Breast epithelium (tissue), 4 donors: ENCODE measurements around the gene SGSM2. TPM values are rescaled to one million over a fixed set of nuclear protein-coding genes. Genes with fewer than 3 reads are reported as not detected.

ENCODE experiments used
- DNase-seq, 2 donors: peaks; one replicate each; pipeline ENCODE4 v3.0.0-alpha.2; 2019; ENCODE audit warnings: low spot score in 2 of 2
- H3K27ac ChIP-seq, 2 donors: fragments of 200-600 bp; sonication (generic) in 1 of 2; one replicate each; pipeline ENCODE4 v1.5.1; 2016 to 2019; ENCODE audit warnings: mild to moderate bottlenecking in 1 of 2
- H3K27me3 ChIP-seq, 2 donors: fragments of 200-600 bp; sonication (generic) in 1 of 2; one replicate each; pipeline versions ENCODE4 v1.5.1 to v1.6.0; 2017 to 2019; ENCODE audit warnings: control low read depth in 1 of 2, mild to moderate bottlenecking in 1 of 2
- H3K36me3 ChIP-seq: fragments of 200-600 bp; one replicate; pipeline ENCODE4 v1.5.1; 2019
- H3K4me1 ChIP-seq, 2 donors: fragments of 200-600 bp; sonication (generic); one replicate each; pipeline ENCODE4 v1.5.1; 2016 to 2019; ENCODE audit warnings: control low read depth in 1 of 2
- H3K4me3 ChIP-seq, 3 donors: fragments of 200-600 bp; sonication (generic); 1 replicate in 2 of 3; 2 replicates in 1 of 3; pipeline ENCODE4 v1.5.1; 2016 to 2019; ENCODE audit warnings: mild to moderate bottlenecking in 3 of 3, moderate library complexity in 2 of 3
- H3K9me3 ChIP-seq, 2 donors: fragments of 200-600 bp; sonication (generic) in 1 of 2; one replicate each; pipeline ENCODE4 v1.5.1; 2016 to 2019; ENCODE audit warnings: control low read depth in 1 of 2
- POLR2A ChIP-seq: fragments of 450-650 bp; IDR thresholded peaks from one replicate; pipeline ENCODE4 v1.6.1; 2016; ENCODE audit warnings: antibody characterized with exemption, mild to moderate bottlenecking, moderate library complexity
- POLR2AphosphoS5 ChIP-seq, 3 donors: sonication (generic); formaldehyde crosslinking; IDR thresholded peaks; one replicate each; pipeline ENCODE4 v1.6.1; 2017; ENCODE audit warnings: antibody characterized with exemption in 3 of 3
- intact Hi-C: fragments of 100-400 bp; cut with DNase I; formaldehyde crosslinking; loops from one replicate; pipeline ENCODE4 v1.15.1; 2023; ENCODE audit warnings: low total_unique reads
- total RNA-seq, 3 donors: library from RNA; depleted of rRNA; stranded (reverse); fragments of >200 nt; gene quantifications; one replicate each; pipeline ENCODE4 v1.1.0, GENCODE V29; 2016
- TF ChIP-seq, protein P1 (sequence below), 3 donors: fragments of 450-650 bp; IDR thresholded peaks; one replicate each; pipeline ENCODE4 v1.5.1; 2016 to 2017; ENCODE audit warnings: antibody characterized with exemption in 3 of 3, mild to moderate bottlenecking in 3 of 3, moderate library complexity in 3 of 3

The SGSM2 gene
- total RNA-seq, 3 donors from 2014 or later = 27.8 to 125 (median 85.5) TPM

DNA sequence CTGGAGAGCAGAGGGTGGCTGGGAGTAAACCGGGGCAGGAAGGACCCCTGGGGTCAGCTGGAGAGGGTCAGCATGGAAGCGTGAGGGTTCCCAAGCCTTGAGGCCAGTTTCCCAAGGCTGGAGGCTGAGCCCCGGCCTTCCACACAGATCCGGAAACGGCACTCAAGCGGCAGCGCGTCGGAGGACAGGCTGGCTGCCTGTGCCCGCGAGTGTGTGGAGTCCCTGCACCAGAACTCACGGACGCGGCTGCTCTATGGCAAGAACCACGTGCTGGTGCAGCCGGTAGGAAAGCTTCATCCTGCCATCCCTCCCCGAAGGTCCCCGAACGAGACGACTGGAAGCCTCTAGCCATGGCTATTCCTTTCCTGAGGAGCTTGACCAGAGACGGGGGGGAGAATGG is 26.0 kb downstream of the SGSM2 start:
- no peak for DNase-seq
- H3K4me3 ChIP-seq = no peak overlapping the region
- no peaks in the 10 kb centered on the region for H3K27me3 ChIP-seq
- no peaks in the 10 kb centered on the region for H3K4me1 ChIP-seq
- intact Hi-C loops = no loop called here
- TF ChIP-seq POLR2A (no peak), POLR2AphosphoS5 (IDR thresholded peaks at IDR 0.05) (no peak)
- TF ChIP-seq, protein P1, sequence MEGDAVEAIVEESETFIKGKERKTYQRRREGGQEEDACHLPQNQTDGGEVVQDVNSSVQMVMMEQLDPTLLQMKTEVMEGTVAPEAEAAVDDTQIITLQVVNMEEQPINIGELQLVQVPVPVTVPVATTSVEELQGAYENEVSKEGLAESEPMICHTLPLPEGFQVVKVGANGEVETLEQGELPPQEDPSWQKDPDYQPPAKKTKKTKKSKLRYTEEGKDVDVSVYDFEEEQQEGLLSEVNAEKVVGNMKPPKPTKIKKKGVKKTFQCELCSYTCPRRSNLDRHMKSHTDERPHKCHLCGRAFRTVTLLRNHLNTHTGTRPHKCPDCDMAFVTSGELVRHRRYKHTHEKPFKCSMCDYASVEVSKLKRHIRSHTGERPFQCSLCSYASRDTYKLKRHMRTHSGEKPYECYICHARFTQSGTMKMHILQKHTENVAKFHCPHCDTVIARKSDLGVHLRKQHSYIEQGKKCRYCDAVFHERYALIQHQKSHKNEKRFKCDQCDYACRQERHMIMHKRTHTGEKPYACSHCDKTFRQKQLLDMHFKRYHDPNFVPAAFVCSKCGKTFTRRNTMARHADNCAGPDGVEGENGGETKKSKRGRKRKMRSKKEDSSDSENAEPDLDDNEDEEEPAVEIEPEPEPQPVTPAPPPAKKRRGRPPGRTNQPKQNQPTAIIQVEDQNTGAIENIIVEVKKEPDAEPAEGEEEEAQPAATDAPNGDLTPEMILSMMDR (IDR thresholded peaks at IDR 0.05) = no peak
- H3K9me3 ChIP-seq = no peaks in the 10 kb centered on the region
- peak overlapping the region in 1 of 2 donors; percentile 13 for H3K27ac ChIP-seq
- H3K36me3 ChIP-seq = no peaks in the 10 kb centered on the region

- no peaks in the 10 kb centered on the region for H3K27me3 ChIP-seq
- H3K4me1 ChIP-seq = no peaks in the 10 kb centered on the region
- H3K4me3 ChIP-seq = no peak overlapping the region
- H3K36me3 ChIP-seq = no peaks in the 10 kb centered on the region
- TF ChIP-seq POLR2A (no peak), POLR2AphosphoS5 (IDR thresholded peaks at IDR 0.05) (no peak)
- TF ChIP-seq, protein P1 (IDR thresholded peaks at IDR 0.05) = no peak
- DNase-seq = no peak
- peak overlapping the region in 1 of 2 donors; percentile 13 for H3K27ac ChIP-seq
- intact Hi-C loops = no loop called here
- H3K9me3 ChIP-seq = no peaks in the 10 kb centered on the region
Measured at GRCh38 chr17:2363851-2364762, 26.8 kb downstream of the SGSM2 start.

DNA sequence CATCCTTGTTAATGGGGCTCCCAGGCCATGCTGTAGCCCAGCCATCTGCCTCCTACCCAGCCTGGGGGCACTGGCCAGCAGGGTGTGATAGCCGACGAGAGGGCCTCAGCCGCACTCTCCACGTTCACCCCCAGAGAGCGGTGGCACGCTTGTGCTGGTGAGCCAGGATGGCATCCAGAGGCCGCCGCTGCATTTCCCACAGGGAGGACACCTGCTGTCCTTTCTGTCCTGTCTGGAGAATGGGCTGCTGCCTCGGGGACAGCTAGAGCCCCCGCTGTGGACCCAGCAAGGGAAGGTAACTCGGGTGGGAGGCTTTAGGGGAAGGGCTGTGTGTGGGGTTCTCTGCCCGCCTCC is 27.4 kb downstream of the SGSM2 start:
- no peak overlapping the region for H3K27ac ChIP-seq
- intact Hi-C loops = no loop called here
- H3K4me1 ChIP-seq = no peaks in the 10 kb centered on the region
- no peaks in the 10 kb centered on the region for H3K9me3 ChIP-seq
- no peaks in the 10 kb centered on the region for H3K36me3 ChIP-seq
- no peak overlapping the region for H3K4me3 ChIP-seq
- H3K27me3 ChIP-seq = no peaks in the 10 kb centered on the region
- no peak for TF ChIP-seq POLR2A
- TF ChIP-seq, protein P1 (IDR thresholded peaks at IDR 0.05) = no peak
- no peak for TF ChIP-seq POLR2AphosphoS5 (IDR thresholded peaks at IDR 0.05)
- no peak for DNase-seq

DNA sequence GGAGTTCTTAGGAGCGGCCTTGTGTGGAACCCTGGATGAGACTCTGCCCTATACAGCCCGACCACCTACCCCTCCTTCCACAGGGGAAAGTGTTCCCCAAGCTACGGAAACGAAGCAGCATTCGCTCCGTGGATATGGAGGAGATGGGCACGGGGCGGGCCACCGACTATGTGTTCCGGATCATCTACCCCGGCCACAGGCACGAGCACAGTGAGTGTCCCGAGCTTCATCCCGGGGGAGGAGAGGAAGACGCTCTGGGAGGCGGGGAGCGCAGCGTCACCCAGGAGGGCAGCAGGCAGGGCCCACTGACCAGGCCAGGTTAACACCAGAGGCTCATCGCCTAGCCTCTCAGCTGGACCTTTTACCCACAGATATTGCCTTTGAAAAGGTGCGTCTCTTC is 27.8 kb downstream of the SGSM2 start:
- no peak overlapping the region for H3K27ac ChIP-seq
- H3K4me3 ChIP-seq = no peak overlapping the region
- intact Hi-C loops = no loop called here
- H3K36me3 ChIP-seq = no peaks in the 10 kb centered on the region
- TF ChIP-seq, protein P1 (IDR thresholded peaks at IDR 0.05) = no peak
- no peak for TF ChIP-seq POLR2A
- no peak for TF ChIP-seq POLR2AphosphoS5 (IDR thresholded peaks at IDR 0.05)
- no peak for DNase-seq
- no peaks in the 10 kb centered on the region for H3K27me3 ChIP-seq
- no peaks in the 10 kb centered on the region for H3K9me3 ChIP-seq
- H3K4me1 ChIP-seq = no peaks in the 10 kb centered on the region

DNA sequence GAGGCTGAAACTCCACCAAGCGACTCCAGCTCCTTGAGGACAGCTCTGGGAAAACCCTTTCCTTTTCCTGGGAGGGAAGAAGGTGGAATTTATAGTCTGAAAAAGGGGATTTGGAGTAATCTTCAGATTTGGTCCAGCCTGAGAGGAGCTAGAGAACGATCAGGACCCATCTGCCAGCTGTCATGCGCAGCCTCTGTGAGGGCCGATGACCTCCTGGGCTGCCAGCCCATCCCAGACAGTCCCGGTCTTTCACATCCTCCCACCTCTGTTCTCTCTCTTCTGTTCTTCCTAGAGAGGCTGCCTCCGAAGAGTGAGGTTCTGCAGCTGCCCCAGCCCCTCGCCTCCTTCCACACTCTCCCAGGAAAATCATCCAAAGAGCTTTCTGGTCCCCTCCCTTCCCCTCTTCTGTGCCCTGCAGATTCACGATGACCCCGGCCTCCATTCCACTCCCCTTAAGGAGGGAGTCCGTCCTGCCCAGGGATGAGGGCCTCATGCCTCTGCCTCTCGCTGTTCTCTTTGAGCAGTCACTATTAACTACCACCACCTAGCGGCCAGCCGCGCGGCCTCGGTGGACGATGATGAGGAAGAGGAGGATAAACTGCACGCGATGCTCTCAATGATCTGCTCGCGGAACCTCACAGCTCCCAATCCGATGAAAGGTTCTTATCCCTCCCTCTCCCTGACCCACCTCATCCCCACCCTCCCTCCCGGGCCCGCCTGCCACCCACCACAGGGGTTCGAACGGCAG is 29.6 kb downstream of the SGSM2 start:
- no peak for TF ChIP-seq POLR2A
- TF ChIP-seq POLR2AphosphoS5 (IDR thresholded peaks at IDR 0.05) = no peak
- TF ChIP-seq, protein P1 (IDR thresholded peaks at IDR 0.05) = no peak
- intact Hi-C loops = no loop called here
- no peaks in the 10 kb centered on the region for H3K36me3 ChIP-seq

More for the DNA sequence above, 29.6 kb downstream of the SGSM2 start:
- Histone ChIP-seq H3K9me3 (no peaks in the 10 kb centered on the region), H3K4me1 (no peaks in the 10 kb centered on the region), H3K27me3 (no peaks in the 10 kb centered on the region), H3K4me3 (no peak overlapping the region), H3K27ac (no peak overlapping the region)
- no peak for DNase-seq
